H9 (cell line): ENCODE data around the gene TJP2. TPM values are rescaled to one million over a fixed set of nuclear protein-coding genes. Genes with fewer than 3 reads are reported as not detected.

ENCODE experiments used
- DNase-seq: peaks from one replicate; pipeline ENCODE4 v3.0.0-alpha.2; 2017
- H2AFZ ChIP-seq: one replicate; pipeline ENCODE4 v1.6.1; 2013; ENCODE audit warnings: mild to moderate bottlenecking, low read length, control low read depth, moderate library complexity
- H2AK5ac ChIP-seq: 2 replicates; pipeline ENCODE4 v1.6.1; 2013; ENCODE audit warnings: low read length, control low read depth, mixed read lengths; ENCODE audit not compliant: insufficient read length
- H2BK120ac ChIP-seq: one replicate; pipeline ENCODE4 v1.6.1; 2013; ENCODE audit warnings: low read depth, mild to moderate bottlenecking, low read length, control low read depth, inconsistent platforms; ENCODE audit not compliant: poor library complexity, severe bottlenecking
- H2BK12ac ChIP-seq: 2 replicates; pipeline ENCODE4 v1.6.1; 2013; ENCODE audit warnings: low read length, control low read depth, mixed read lengths, low read depth; ENCODE audit not compliant: insufficient read length
- H2BK15ac ChIP-seq: 2 replicates; pipeline ENCODE4 v1.6.1; 2013; ENCODE audit warnings: low read depth, low read length, control low read depth
- H2BK20ac ChIP-seq: one replicate; pipeline ENCODE4 v1.6.1; 2013; ENCODE audit warnings: low read depth, mild to moderate bottlenecking, low read length, control low read depth, inconsistent platforms; ENCODE audit not compliant: poor library complexity, severe bottlenecking
- H2BK5ac ChIP-seq: 2 replicates; pipeline ENCODE4 v1.6.1; 2013; ENCODE audit warnings: low read length, control low read depth, mixed read lengths; ENCODE audit not compliant: insufficient read length
- H3K14ac ChIP-seq: 2 replicates; pipeline ENCODE4 v1.6.1; 2013; ENCODE audit warnings: low read length, control low read depth; ENCODE audit not compliant: insufficient read depth
- H3K18ac ChIP-seq: 2 replicates; pipeline ENCODE4 v1.6.1; 2013; ENCODE audit warnings: low read depth, mild to moderate bottlenecking, mixed read lengths, low read length, control low read depth; ENCODE audit not compliant: insufficient read length
- H3K23ac ChIP-seq: 2 replicates; pipeline ENCODE4 v1.6.1; 2013; ENCODE audit warnings: low read length, control low read depth, mixed read lengths, low read depth; ENCODE audit not compliant: insufficient read length
- H3K23me2 ChIP-seq: 2 replicates; pipeline ENCODE4 v1.6.1; 2013; ENCODE audit warnings: low read depth, mild to moderate bottlenecking, mixed read lengths, low read length, control low read depth; ENCODE audit not compliant: insufficient read length, poor library complexity, severe bottlenecking
- H3K27ac ChIP-seq: 2 replicates; pipeline ENCODE4 v1.5.1; 2013; ENCODE audit warnings: low read length, control low read depth, mixed read lengths, low read depth; ENCODE audit not compliant: insufficient read length
- H3K27me3 ChIP-seq: 2 replicates; pipeline ENCODE4 v1.6.1; 2013; ENCODE audit warnings: low read length, control low read depth, inconsistent platforms; ENCODE audit not compliant: insufficient read depth
- H3K4ac ChIP-seq: 2 replicates; pipeline ENCODE4 v1.6.1; 2013; ENCODE audit warnings: low read depth, mild to moderate bottlenecking, control low read depth, inconsistent platforms, low read length, moderate library complexity
- H3K4me1 ChIP-seq: 2 replicates; pipeline ENCODE4 v1.6.1; 2013; ENCODE audit warnings: low read length, control low read depth, inconsistent platforms; ENCODE audit not compliant: insufficient read depth
- H3K4me2 ChIP-seq: 2 replicates; pipeline ENCODE4 v1.6.1; 2013; ENCODE audit warnings: low read length, control low read depth, mixed read lengths; ENCODE audit not compliant: insufficient read length, insufficient read depth
- H3K56ac ChIP-seq: 2 replicates; pipeline ENCODE4 v1.6.1; 2013; ENCODE audit warnings: low read depth, mild to moderate bottlenecking, mixed read lengths, low read length, control low read depth; ENCODE audit not compliant: insufficient read length
- H3K79me1 ChIP-seq: 2 replicates; pipeline ENCODE4 v1.6.1; 2013; ENCODE audit warnings: low read depth, mild to moderate bottlenecking, moderate library complexity, low read length, control low read depth, inconsistent platforms; ENCODE audit not compliant: insufficient read depth, poor library complexity, severe bottlenecking
- H3K79me2 ChIP-seq: 2 replicates; pipeline ENCODE4 v1.6.1; 2013; ENCODE audit warnings: low read length, control low read depth, inconsistent platforms; ENCODE audit not compliant: insufficient read depth
- H3K9ac ChIP-seq: 2 replicates; pipeline ENCODE4 v1.6.1; 2013; ENCODE audit warnings: low read length, control low read depth, mixed read lengths; ENCODE audit not compliant: insufficient read length; ENCODE audit errors: extremely low read depth
- H3K9me3 ChIP-seq: one replicate; pipeline ENCODE4 v1.6.1; 2013; ENCODE audit warnings: low read depth, low read length, inconsistent platforms; ENCODE audit not compliant: control insufficient read depth
- H3T11ph ChIP-seq: one replicate; pipeline ENCODE4 v1.6.1; 2013; ENCODE audit warnings: mild to moderate bottlenecking, low read length, control low read depth, inconsistent platforms
- H4K20me1 ChIP-seq: one replicate; pipeline ENCODE4 v1.6.1; 2013; ENCODE audit not compliant: control insufficient read depth, insufficient read length, insufficient read depth
- H4K5ac ChIP-seq: 2 replicates; pipeline ENCODE4 v1.6.1; 2013; ENCODE audit warnings: low read depth, mild to moderate bottlenecking, mixed read lengths, low read length, control low read depth; ENCODE audit not compliant: insufficient read length
- H4K8ac ChIP-seq: replicated peaks from 2 replicates; pipeline ENCODE4 v1.6.1; 2013; ENCODE audit warnings: low read length, control low read depth, mixed read lengths, low read depth; ENCODE audit not compliant: insufficient read length
- H4K91ac ChIP-seq: 2 replicates; pipeline ENCODE4 v1.6.1; 2013; ENCODE audit warnings: low read depth, mild to moderate bottlenecking, moderate library complexity, mixed read lengths, low read length, control low read depth; ENCODE audit not compliant: insufficient read length
- H3K27ac Mint-ChIP-seq, 3 experiments: 2 replicates in 2 of 3; 3 replicates in 1 of 3; pipeline ENCODE4 v1.8.0; 2020 to 2021; ENCODE audit warnings: mixed read lengths in 3 of 3, mild to moderate bottlenecking in 1 of 3, moderate library complexity in 1 of 3
- H3K27me3 Mint-ChIP-seq: 2 replicates; pipeline ENCODE4 v1.8.0; 2021; ENCODE audit warnings: low read depth, mild to moderate bottlenecking, moderate library complexity, mixed read lengths
- H3K36me3 Mint-ChIP-seq, 3 experiments: 2 replicates in 2 of 3; 3 replicates in 1 of 3; pipeline ENCODE4 v1.8.0; 2020 to 2021; ENCODE audit warnings: low read depth in 3 of 3, mixed read lengths in 3 of 3; ENCODE audit not compliant: insufficient read depth in 1 of 3
- H3K4me1 Mint-ChIP-seq, 2 experiments: 2 replicates each; pipeline ENCODE4 v1.8.0; 2020; ENCODE audit warnings: mixed read lengths in 2 of 2
- H3K4me3 Mint-ChIP-seq, 2 experiments: 2 replicates in 1 of 2; 3 replicates in 1 of 2; pipeline ENCODE4 v1.8.0; 2020 to 2021; ENCODE audit warnings: mild to moderate bottlenecking in 2 of 2, mixed read lengths in 2 of 2, moderate library complexity in 1 of 2
- H3K9me3 Mint-ChIP-seq, 2 experiments: 2 replicates in 1 of 2; 3 replicates in 1 of 2; pipeline ENCODE4 v1.8.0; 2020; ENCODE audit warnings: mild to moderate bottlenecking in 2 of 2, mixed read lengths in 2 of 2, moderate library complexity in 1 of 2
- CTCF ChIP-seq: fragments of 200-600 bp; sonication (generic); conservative IDR thresholded peaks from 3 replicates; pipeline ENCODE4 v1.8.0; 2021; ENCODE audit warnings: antibody characterized with exemption, mild to moderate bottlenecking
- WGBS: extraction: QIAGEN DNeasy Blood & Tissue Kit; methylation state at CpG from one replicate; pipeline ENCODE4 v1.1.7; 2013; ENCODE audit warnings: missing lambda C conversion rate, low lambda C conversion rate, mixed read lengths; ENCODE audit not compliant: insufficient read length; ENCODE audit errors: extremely low coverage; 5-methylcytosine and 5-hydroxymethylcytosine counted together
- total RNA-seq: library from RNA; stranded (reverse); gene quantifications from 2 replicates; pipeline ENCODE4 v1.2.1, GENCODE V29; 2021

TJP2 gene
- total RNA-seq, 1 experiment from 2014 or later: 130 TPM

DNA sequence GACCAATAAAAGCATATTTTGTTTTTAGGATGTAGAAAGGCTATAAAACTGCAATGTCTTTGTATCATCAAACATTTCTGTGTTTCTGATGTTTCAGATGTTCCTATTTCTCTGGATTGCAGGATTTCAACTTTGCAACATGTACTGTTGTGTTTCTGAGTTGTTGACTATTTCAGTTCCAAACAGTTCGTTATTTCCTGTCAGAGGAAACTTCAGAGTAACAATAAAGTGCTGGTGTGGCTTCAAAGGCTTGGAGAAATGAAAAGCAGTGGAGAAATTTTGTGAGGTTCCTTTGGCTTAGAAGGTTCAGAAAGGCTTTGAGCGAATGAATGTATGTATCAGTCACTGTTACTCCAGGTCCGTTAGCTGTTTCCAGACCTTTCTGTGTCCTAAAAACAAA, 17.2 kb downstream of the TJP2 start:
- peaks cover 18 to 32% of the 10 kb centered on the region in 2 experiments for H3K4me1 Mint-ChIP-seq
- H3K79me2 ChIP-seq: peaks cover 9% of the 10 kb centered on the region; the same call in 1 of the 2 replicates

More for the DNA sequence above, 17.2 kb downstream of the TJP2 start:
- no peak overlapping the region for H2BK5ac ChIP-seq
- H3T11ph ChIP-seq: no peak overlapping the region
- no peaks in the 10 kb centered on the region for H4K20me1 ChIP-seq
- no peaks in the 10 kb centered on the region for H3K23me2 ChIP-seq
- no peaks in the 10 kb centered on the region for H3K9me3 ChIP-seq
- H3K4me1 ChIP-seq: peaks cover 3% of the 10 kb centered on the region; the same call in 1 of the 2 replicates
- no peak overlapping the region for H3K4me2 ChIP-seq
- Mint-ChIP-seq H3K9me3 (no peaks in the 10 kb centered on the region), H3K27ac (peak overlapping the region in 2 of 3 experiments; percentile 5 to 65; a peak in 4 of 7 replicates), H3K4me3 (no peak overlapping the region), H3K27me3 (no peaks in the 10 kb centered on the region), H3K36me3 (no peaks in the 10 kb centered on the region)
- DNase-seq: no peak
- H3K14ac ChIP-seq: no peak overlapping the region
- no peak overlapping the region for H3K23ac ChIP-seq
- H3K18ac ChIP-seq: no peak overlapping the region
- H3K79me1 ChIP-seq: peaks cover 4% of the 10 kb centered on the region
- no peak for TF ChIP-seq CTCF
- H2BK120ac ChIP-seq: no peak overlapping the region
- no peak overlapping the region for H2BK15ac ChIP-seq
- H3K27ac ChIP-seq: no peak overlapping the region
- H3K4ac ChIP-seq: no peak overlapping the region
- H4K5ac ChIP-seq: no peak overlapping the region
- H2AK5ac ChIP-seq: no peak overlapping the region
- H2AFZ ChIP-seq: no peak overlapping the region
- no peak overlapping the region for H2BK20ac ChIP-seq
- H3K27me3 ChIP-seq: no peaks in the 10 kb centered on the region
- H4K91ac ChIP-seq: no peak overlapping the region
- WGBS: no CpG with 5 or more reads among the region's 3 CpGs
- H4K8ac ChIP-seq: no peak overlapping the region
- H2BK12ac ChIP-seq: no peak overlapping the region
- no peak overlapping the region for H3K9ac ChIP-seq
- H3K56ac ChIP-seq: no peak overlapping the region
